ENCODE results near the gene RASEF.

DNA sequence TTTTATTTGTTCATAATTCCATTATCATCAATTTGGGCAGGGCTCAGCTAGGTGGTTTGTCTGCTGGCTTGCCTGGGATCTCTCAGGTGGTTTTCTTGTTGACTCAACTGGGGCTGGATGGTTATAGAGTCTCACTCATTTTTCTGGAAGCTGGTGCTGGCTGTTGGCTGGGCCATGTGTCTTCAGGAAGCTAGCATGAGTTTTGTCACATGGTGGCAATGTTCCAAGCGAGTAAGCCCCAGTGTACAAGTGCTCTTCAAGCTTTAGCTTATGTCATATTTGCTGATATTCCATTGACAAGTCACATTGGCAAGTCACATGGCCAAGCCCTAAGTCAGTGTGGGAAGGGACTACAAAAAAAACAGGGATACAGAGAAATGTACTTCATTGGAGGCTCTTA, 2.3 kb upstream of the RASEF start:
- TF ChIP-seq, protein P1, sequence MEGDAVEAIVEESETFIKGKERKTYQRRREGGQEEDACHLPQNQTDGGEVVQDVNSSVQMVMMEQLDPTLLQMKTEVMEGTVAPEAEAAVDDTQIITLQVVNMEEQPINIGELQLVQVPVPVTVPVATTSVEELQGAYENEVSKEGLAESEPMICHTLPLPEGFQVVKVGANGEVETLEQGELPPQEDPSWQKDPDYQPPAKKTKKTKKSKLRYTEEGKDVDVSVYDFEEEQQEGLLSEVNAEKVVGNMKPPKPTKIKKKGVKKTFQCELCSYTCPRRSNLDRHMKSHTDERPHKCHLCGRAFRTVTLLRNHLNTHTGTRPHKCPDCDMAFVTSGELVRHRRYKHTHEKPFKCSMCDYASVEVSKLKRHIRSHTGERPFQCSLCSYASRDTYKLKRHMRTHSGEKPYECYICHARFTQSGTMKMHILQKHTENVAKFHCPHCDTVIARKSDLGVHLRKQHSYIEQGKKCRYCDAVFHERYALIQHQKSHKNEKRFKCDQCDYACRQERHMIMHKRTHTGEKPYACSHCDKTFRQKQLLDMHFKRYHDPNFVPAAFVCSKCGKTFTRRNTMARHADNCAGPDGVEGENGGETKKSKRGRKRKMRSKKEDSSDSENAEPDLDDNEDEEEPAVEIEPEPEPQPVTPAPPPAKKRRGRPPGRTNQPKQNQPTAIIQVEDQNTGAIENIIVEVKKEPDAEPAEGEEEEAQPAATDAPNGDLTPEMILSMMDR (IDR thresholded peaks at IDR 0.05), result no peak
- TF ChIP-seq POLR2A (IDR thresholded peaks at IDR 0.05), result no peak
- TF ChIP-seq EP300 (IDR thresholded peaks at IDR 0.05), result no peak

Measured in suprapubic skin (tissue), 3 donors.